Spleen (tissue), 11 donors: Measurements from ENCODE around the gene SELP. TPM values are rescaled to one million over a fixed set of nuclear protein-coding genes. Genes with fewer than 3 reads are reported as not detected.

ENCODE experiments used
- DNase-seq: peaks from one replicate; pipeline ENCODE4 v3.0.0-alpha.2; 2020
- H3K27ac ChIP-seq, 8 donors: fragments of 200-600 bp; sonication (generic) in 7 of 8; 1 replicate in 4 of 8; 2 replicates in 4 of 8; pipeline versions ENCODE4 v1.5.0 to v1.8.0; 2016 to 2021; ENCODE audit warnings: inconsistent platforms in 4 of 8, mild to moderate bottlenecking in 4 of 8, moderate library complexity in 1 of 8
- H3K27me3 ChIP-seq, 7 donors: fragments of 200-600 bp; sonication (generic) in 6 of 7; replicated peaks in 1 of 7; 1 replicate in 4 of 7; 2 replicates in 3 of 7; pipeline versions ENCODE4 v1.5.0 to v1.8.0; 2016 to 2021; ENCODE audit warnings: inconsistent platforms in 3 of 7, mild to moderate bottlenecking in 1 of 7
- H3K36me3 ChIP-seq, 6 donors: fragments of 200-600 bp; sonication (generic) in 5 of 6; 1 replicate in 4 of 6; 2 replicates in 2 of 6; pipeline versions ENCODE4 v1.5.0 to v1.8.0; 2016 to 2021; ENCODE audit warnings: inconsistent platforms in 2 of 6
- H3K4me1 ChIP-seq, 6 donors: fragments of 200-600 bp; sonication (generic) in 5 of 6; 1 replicate in 3 of 6; 2 replicates in 3 of 6; pipeline versions ENCODE4 v1.5.0 to v1.8.0; 2016 to 2021; ENCODE audit warnings: inconsistent platforms in 3 of 6
- H3K4me3 ChIP-seq, 8 donors: fragments of 200-600 bp; sonication (generic) in 7 of 8; 1 replicate in 4 of 8; 2 replicates in 4 of 8; pipeline versions ENCODE4 v1.5.0 to v1.8.0; 2016 to 2021; ENCODE audit warnings: inconsistent platforms in 4 of 8, mild to moderate bottlenecking in 4 of 8, moderate library complexity in 2 of 8
- H3K9me3 ChIP-seq, 8 donors: fragments of 200-600 bp; sonication (generic) in 7 of 8; 1 replicate in 4 of 8; 2 replicates in 4 of 8; pipeline versions ENCODE4 v1.5.0 to v1.8.0; 2016 to 2021; ENCODE audit warnings: inconsistent platforms in 4 of 8
- POLR2A ChIP-seq, 3 donors: fragments of 450-650 bp; IDR thresholded peaks; one replicate each; pipeline ENCODE4 v1.5.1; 2017; ENCODE audit warnings: antibody characterized with exemption in 3 of 3, mild to moderate bottlenecking in 1 of 3
- POLR2AphosphoS5 ChIP-seq, 3 donors: sonication (generic); formaldehyde crosslinking; IDR thresholded peaks; one replicate each; pipeline ENCODE4 v1.5.1; 2017; ENCODE audit warnings: antibody characterized with exemption in 3 of 3
- WGBS, 5 donors: extraction: QIAGEN DNeasy Blood & Tissue Kit in 3 of 5; methylation state at CpG; one replicate each; pipeline versions ENCODE4 v1.1.5 to v1.1.7; 2013 to 2018; 5-methylcytosine and 5-hydroxymethylcytosine counted together
- intact Hi-C: fragments of 100-400 bp; cut with DNase I; formaldehyde crosslinking; loops from one replicate; pipeline ENCODE4 v1.15.0; 2023; ENCODE audit warnings: low total_unique reads
- polyA plus RNA-seq, 3 donors: library from polyadenylated mRNA; stranded (reverse); fragments of 200-250 nt; gene quantifications; one replicate each; pipeline ENCODE4 v1.2.1, GENCODE V29; 2013
- total RNA-seq, 7 donors: library from RNA; depleted of rRNA in 3 of 7; stranded (reverse); fragments of >200 nt in 3 of 7; fragmentation: NEBNext Ultra II Directional in 4 of 7; extraction: Animal tissue kit (Norgen Biotek cat#: 25700) in 4 of 7; gene quantifications; one replicate each; pipeline versions ENCODE4 v1.1.0 to v1.2.1, GENCODE V29; 2016 to 2021
- TF ChIP-seq, protein P1 (sequence below), 11 experiments: fragments of 200-600 bp in 7 of 11; fragments of 450-650 bp in 4 of 11; sonication (generic) in 4 of 11; IDR thresholded peaks in 8 of 11; conservative IDR thresholded peaks in 3 of 11; 1 replicate in 7 of 11; 2 replicates in 4 of 11; pipeline versions ENCODE4 v1.4.0 to v1.8.0; 2016 to 2021; ENCODE audit warnings: antibody characterized with exemption in 11 of 11, inconsistent platforms in 4 of 11, mild to moderate bottlenecking in 1 of 11
- donor health status: healthy with polysubstance abuse.
- donor health status: DM: no; HTN: no; CAD: no; lungs with moderate emphysema.
- donor health status: DM: no; HTN: no; CAD: no.
- donor health status: Bipolar disorder and iron deficiency.
- donor health status: healthy.
- donor health status: DM: no; HTN: no; CAD: no.
- donor health status: DM: yes; HTN: yes; CAD: no.

Gene SELP
- total and polyA plus RNA-seq, 10 donors, result 0.97 to 7.6 (median 4.1) TPM

DNA sequence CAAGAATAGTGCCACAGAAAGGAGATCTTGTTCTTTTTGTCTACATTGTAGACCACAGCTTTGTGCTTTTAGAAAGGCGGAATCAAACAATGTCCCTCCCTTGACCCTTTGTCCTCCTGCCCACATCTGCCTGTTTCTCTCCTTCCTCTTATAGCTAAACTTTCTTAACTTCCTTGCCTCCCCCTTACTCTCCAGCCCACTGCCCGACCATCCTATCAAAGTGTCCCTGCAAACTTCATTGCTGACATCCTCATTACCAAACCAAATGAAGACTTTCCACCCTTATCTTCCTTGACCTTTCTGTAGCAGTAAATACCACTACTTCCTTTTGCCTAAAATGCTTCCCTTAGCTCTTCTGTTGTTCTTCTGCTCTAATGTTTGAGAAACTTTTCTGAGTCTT is 5.0 kb downstream of the SELP start:
- Histone ChIP-seq H3K9me3 (no peaks in the 10 kb centered on the region), H3K4me1 (peaks cover 0 to 10% (median 0%) of the 10 kb centered on the region in 6 donors), H3K4me3 (no peak overlapping the region), H3K27me3 (no peaks in the 10 kb centered on the region), H3K36me3 (no peaks in the 10 kb centered on the region), H3K27ac (no peak overlapping the region)
- TF ChIP-seq POLR2A (IDR thresholded peaks at IDR 0.05) (no peak), POLR2AphosphoS5 (IDR thresholded peaks at IDR 0.05) (no peak)
- TF ChIP-seq, protein P1, sequence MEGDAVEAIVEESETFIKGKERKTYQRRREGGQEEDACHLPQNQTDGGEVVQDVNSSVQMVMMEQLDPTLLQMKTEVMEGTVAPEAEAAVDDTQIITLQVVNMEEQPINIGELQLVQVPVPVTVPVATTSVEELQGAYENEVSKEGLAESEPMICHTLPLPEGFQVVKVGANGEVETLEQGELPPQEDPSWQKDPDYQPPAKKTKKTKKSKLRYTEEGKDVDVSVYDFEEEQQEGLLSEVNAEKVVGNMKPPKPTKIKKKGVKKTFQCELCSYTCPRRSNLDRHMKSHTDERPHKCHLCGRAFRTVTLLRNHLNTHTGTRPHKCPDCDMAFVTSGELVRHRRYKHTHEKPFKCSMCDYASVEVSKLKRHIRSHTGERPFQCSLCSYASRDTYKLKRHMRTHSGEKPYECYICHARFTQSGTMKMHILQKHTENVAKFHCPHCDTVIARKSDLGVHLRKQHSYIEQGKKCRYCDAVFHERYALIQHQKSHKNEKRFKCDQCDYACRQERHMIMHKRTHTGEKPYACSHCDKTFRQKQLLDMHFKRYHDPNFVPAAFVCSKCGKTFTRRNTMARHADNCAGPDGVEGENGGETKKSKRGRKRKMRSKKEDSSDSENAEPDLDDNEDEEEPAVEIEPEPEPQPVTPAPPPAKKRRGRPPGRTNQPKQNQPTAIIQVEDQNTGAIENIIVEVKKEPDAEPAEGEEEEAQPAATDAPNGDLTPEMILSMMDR (IDR thresholded peaks at IDR 0.05 in 8 of 11, conservative IDR thresholded peaks at IDR 0.05 in 3 of 11), result no peak
- DNase-seq, result no peak
- WGBS, 5 donors, result 36 to 51% (median 43%) methylated on average over 2 of the region's 2 CpGs
- intact Hi-C loops, result no loop called here

DNA sequence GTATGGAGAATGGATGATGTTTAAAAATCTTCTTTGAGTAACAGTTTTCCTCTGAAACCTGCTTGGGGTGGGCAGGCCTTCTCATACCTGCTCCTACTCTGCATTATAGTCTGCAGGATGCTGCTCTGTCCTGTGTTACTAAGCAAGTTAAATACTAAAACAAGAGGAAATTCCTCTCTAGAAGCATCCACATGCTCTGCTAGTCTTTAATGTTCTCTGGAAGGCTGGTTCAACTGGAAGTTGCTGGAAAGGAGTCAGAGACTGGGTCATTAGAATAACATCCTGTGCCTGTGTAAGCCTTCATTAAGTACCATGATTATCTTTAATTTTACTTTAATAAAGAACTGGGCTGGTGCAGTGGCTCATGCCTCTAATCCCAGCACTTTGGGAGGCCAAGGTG is 5.8 kb downstream of the SELP start:
- no peaks in the 10 kb centered on the region for H3K9me3 ChIP-seq
- H3K36me3 ChIP-seq, result no peaks in the 10 kb centered on the region
- DNase-seq, result no peak
- H3K4me3 ChIP-seq, result no peak overlapping the region
- H3K27me3 ChIP-seq, result no peaks in the 10 kb centered on the region
- no peak overlapping the region for H3K27ac ChIP-seq
- intact Hi-C loops, result no loop called here
- TF ChIP-seq POLR2A (IDR thresholded peaks at IDR 0.05), result no peak
- TF ChIP-seq, protein P1 (IDR thresholded peaks at IDR 0.05 in 8 of 11, conservative IDR thresholded peaks at IDR 0.05 in 3 of 11), result no peak
- no peak for TF ChIP-seq POLR2AphosphoS5 (IDR thresholded peaks at IDR 0.05)
- peaks cover 0 to 10% (median 0%) of the 10 kb centered on the region in 6 donors for H3K4me1 ChIP-seq

DNA sequence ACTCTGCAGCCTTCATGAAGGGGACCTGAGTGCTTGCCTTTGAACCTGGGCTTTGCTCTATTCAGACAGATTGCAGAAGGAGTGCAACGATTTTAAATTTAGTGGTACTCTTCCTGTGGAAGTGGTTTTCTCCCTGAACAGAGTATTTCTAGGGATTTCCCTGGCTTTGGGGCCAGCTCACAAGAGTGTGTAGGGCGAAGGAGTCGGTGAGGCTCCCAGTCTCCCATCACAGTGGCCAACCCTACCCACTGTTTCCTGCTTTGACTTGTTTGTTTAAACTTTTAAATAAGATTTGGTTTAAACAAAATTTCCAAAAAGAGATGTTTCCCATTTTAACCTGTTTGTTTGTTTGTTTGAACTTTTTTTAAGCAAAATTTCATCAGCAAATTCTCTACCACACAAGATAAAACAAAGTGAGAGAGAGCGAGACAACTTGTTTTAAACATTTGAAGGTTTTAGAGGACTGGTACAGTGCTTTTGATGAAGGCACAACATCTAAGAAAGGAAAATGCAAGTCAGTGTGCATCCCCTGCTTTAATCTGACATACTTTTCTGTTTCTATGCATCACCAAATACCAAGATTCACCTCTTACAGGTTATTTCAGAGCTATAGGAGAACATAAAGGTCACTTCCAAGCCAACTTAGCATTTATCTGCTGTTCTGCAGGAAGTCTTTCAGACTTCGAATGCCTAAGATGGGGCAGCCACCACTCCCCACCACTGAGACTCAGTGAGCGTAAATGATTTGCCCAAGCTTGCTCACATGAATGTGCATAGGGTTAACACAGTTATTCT is 6.6 kb downstream of the SELP start:
- DNase-seq, result no peak
- Histone ChIP-seq H3K36me3 (no peaks in the 10 kb centered on the region), H3K27me3 (no peaks in the 10 kb centered on the region), H3K27ac (no peak overlapping the region), H3K4me3 (no peak overlapping the region), H3K4me1 (peaks cover 0 to 10% (median 0%) of the 10 kb centered on the region in 6 donors), H3K9me3 (no peaks in the 10 kb centered on the region)
- WGBS, 5 donors, result 74 to 82% (median 77%) methylated on average over 6 of the region's 6 CpGs
- TF ChIP-seq POLR2A (IDR thresholded peaks at IDR 0.05), result no peak
- TF ChIP-seq POLR2AphosphoS5 (IDR thresholded peaks at IDR 0.05), result no peak
- TF ChIP-seq, protein P1 (IDR thresholded peaks at IDR 0.05 in 8 of 11, conservative IDR thresholded peaks at IDR 0.05 in 3 of 11), result no peak
- intact Hi-C loops, result no loop called here

DNA sequence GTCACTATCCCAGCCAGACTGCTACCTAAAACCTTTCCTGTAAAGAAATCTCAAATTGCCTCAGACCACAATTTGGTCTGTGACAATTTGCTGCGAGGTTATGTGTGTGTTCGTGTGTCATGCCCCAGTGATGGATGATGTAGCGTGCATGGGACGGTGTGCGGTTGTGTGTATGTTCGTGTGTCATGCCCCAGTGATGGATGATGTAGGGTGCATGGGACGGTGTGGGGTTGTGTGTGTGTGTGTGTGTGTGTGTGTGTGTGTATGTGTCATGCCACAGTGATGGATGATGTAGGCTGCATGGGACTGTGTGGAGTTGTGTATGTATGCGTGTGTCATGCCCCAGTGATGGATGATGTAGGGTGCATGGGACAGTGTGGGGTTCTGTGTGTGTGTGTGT is 9.4 kb downstream of the SELP start:
- no peaks in the 10 kb centered on the region for H3K36me3 ChIP-seq
- no peaks in the 10 kb centered on the region for H3K9me3 ChIP-seq
- WGBS, 5 donors, result 83 to 95% (median 92%) methylated on average over 8 of the region's 8 CpGs
- no peak overlapping the region for H3K27ac ChIP-seq
- H3K27me3 ChIP-seq, result no peaks in the 10 kb centered on the region
- peaks cover 0 to 10% (median 0%) of the 10 kb centered on the region in 6 donors for H3K4me1 ChIP-seq
- intact Hi-C loops, result no loop called here
- DNase-seq, result no peak
- H3K4me3 ChIP-seq, result no peak overlapping the region
- TF ChIP-seq POLR2AphosphoS5 (IDR thresholded peaks at IDR 0.05) (no peak), POLR2A (IDR thresholded peaks at IDR 0.05) (no peak)
- TF ChIP-seq, protein P1 (IDR thresholded peaks at IDR 0.05 in 8 of 11, conservative IDR thresholded peaks at IDR 0.05 in 3 of 11), result no peak
